ENCODE results near the gene PIP4K2B. TPM values are rescaled to one million over a fixed set of nuclear protein-coding genes. Genes with fewer than 3 reads are reported as not detected.

PIP4K2B gene
- total and polyA plus RNA-seq, 11 donors = 23.3 to 55.0 (median 48.4) TPM

DNA sequence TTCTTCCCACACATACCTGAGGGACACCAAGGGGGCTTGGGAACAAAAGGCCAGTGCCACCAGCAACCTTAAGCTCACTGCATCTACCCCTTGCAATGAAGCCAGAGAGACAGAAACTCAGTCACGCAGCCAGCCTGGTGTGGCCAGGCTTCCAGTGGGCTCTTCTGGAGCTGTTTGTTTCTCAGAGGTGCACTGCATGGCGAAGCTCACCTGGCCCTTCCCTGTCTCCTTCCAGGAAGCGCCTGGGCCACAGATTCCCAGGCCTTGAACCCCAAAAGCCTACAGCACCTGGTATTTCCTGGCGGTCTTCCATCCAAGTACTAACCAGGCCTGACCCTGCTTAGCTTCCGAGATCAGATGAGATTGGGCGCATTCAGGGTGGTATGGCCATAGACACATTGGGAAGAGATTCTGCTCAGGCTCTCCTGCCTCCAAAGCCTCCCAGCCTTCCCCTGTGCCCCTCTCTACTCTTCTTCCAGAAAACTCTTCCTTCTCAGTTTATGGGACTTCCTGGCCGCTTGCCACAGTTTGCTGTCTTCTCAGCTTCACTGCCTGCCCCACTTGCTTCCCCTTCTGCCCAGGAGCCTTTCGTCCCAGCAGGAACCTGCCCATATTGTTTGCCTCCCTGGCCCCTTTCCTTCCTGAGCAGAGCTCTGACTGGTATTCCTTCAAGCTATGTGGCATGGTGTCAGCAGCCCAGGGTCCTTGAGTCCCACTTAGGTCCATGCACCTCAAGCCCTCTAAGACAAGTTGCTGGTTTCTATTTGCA is 67.6 kb downstream of the PIP4K2B start:
- H3K4me3 ChIP-seq = peak overlapping the region in 7 of 12 donors; percentile 6 to 98 (median 76)
- TF ChIP-seq, protein P1, sequence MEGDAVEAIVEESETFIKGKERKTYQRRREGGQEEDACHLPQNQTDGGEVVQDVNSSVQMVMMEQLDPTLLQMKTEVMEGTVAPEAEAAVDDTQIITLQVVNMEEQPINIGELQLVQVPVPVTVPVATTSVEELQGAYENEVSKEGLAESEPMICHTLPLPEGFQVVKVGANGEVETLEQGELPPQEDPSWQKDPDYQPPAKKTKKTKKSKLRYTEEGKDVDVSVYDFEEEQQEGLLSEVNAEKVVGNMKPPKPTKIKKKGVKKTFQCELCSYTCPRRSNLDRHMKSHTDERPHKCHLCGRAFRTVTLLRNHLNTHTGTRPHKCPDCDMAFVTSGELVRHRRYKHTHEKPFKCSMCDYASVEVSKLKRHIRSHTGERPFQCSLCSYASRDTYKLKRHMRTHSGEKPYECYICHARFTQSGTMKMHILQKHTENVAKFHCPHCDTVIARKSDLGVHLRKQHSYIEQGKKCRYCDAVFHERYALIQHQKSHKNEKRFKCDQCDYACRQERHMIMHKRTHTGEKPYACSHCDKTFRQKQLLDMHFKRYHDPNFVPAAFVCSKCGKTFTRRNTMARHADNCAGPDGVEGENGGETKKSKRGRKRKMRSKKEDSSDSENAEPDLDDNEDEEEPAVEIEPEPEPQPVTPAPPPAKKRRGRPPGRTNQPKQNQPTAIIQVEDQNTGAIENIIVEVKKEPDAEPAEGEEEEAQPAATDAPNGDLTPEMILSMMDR (IDR thresholded peaks at IDR 0.05) = no peak
- no peak for TF ChIP-seq POLR2A (IDR thresholded peaks at IDR 0.05)
- ATAC-seq = no peak
- peaks cover 0 to 41% (median 25%) of the 10 kb centered on the region in 9 donors for H3K36me3 ChIP-seq
- H3K9me3 ChIP-seq = no peaks in the 10 kb centered on the region
- H3K27me3 ChIP-seq = no peaks in the 10 kb centered on the region
- no peak for DNase-seq
- peaks cover 0 to 74% (median 43%) of the 10 kb centered on the region in 12 donors for H3K4me1 ChIP-seq
- WGBS, 4 donors = 73 to 92% (median 84%) methylated on average over 6 to 8 of the region's 8 CpGs
- intact Hi-C loops (cut with DNase I) = loop anchor here in 8 of 10 donors (2.0 to 10.0 kb wide), 6 partner anchors 17 to 267 kb away; partner anchors contain the start of genes PCGF2 (in 2 of the 8), MLLT6 (in 1 of the 8) and PSMB3 (in 1 of the 8)
- H3K27ac ChIP-seq = peak overlapping the region in 10 of 12 donors; percentile 85 to 98 (median 92)

DNA sequence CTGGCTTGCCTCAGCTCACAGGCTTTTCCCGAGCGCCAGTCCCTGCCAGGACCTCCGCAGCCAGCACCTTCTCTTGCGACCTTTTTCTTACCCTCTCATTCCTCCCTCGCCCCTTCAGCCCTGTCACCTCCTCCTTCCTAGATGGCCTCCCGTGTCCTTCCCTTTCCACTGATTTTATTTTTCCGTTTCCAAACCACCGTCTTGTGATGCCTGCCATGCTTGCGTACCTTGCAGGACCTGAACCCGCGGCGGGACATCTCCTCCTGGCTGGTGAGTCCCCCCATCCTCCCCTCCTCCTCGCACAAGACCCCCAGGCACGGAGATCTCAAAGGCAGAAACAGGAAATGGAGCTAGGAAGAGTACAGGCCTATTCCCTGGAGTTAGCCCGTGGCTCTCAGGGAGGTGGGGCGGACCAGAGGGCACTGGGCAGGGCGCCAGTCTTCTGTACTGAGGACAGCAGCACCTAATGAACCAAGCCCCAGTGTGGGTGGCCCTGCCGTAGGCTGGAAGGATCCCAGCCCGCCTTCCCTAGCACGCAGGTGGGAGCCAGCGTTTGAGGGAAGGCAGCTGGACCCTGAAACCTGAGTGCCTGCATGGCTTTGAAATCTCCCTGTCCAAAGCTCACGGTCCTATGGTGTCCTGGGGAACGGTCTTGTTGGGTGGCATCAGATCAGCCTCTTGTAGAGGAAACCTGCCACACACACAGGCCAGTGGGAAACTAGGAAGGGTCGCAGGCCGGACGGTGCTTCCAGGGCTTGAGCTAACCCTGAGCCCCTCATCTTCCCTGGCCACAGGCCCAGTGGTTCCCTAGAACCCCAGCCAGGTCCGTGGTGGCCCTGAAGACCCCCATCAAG is 68.6 kb downstream of the PIP4K2B start:
- intact Hi-C loops (cut with DNase I) = loop anchor here in 9 of 10 donors (1.0 to 10.0 kb wide), 8 partner anchors 18 to 266 kb away; partner anchors contain the start of genes PCGF2 (in 2 of the 9), PSMB3 (in 2 of the 9) and MLLT6 (in 1 of the 9)
- DNase-seq (peak; percentile 80 to 91 (median 88)), ATAC-seq (peak; percentile 37 to 67 (median 58))
- H3K27me3 ChIP-seq = no peaks in the 10 kb centered on the region
- TF ChIP-seq POLR2A (IDR thresholded peaks at IDR 0.05) = no peak
- TF ChIP-seq, protein P1 (IDR thresholded peaks at IDR 0.05) = no peak
- peaks cover 0 to 34% (median 16%) of the 10 kb centered on the region in 9 donors for H3K36me3 ChIP-seq
- peaks cover 0 to 68% (median 39%) of the 10 kb centered on the region in 12 donors for H3K4me1 ChIP-seq
- H3K9me3 ChIP-seq = no peaks in the 10 kb centered on the region
- peak overlapping the region; percentile 85 to 98 (median 92) for H3K27ac ChIP-seq
- H3K4me3 ChIP-seq = peak overlapping the region; percentile 53 to 98 (median 71)
- WGBS, 4 donors = 8 to 17% (median 15%) methylated on average over 18 to 27 of the region's 27 CpGs

DNA sequence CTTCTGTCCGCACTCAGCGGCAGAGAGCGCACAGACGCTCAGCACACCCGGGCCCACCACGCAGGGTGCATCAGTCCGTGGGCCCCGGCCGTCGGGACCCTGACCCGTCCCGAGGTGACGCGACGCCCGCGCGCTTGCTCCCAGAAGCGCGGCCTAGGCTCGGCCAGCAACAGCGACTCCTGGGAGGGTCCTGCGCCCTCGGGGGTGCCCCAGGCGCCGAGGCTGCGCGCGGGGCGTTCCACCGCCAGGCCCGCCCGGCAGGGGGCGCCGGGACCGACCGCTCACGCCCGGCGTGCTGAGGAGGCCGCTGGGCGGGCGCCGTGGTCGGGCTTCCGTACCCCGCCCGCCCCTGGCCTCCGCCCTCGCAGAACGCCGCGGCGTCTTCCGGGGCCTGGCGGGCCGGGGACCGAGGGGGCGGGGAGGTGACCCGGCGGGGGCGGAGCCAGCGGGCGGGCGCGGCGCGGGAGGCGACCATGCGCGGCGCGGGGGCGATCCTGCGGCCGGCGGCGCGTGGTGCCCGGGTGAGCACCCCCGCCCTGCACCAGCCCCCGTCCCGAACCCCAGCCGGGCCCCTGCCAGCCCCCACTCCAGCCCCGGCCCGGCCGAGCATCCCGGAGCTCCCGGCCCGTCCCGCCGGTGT is 69.3 kb downstream of the PIP4K2B start, which contains the start of gene CISD3:
CISD3 (plus strand) TSS at position 456 of the 640 bp plus-strand sequence; CDS start at position 474, 18 bp downstream.
- Histone ChIP-seq H3K9me3 (no peaks in the 10 kb centered on the region), H3K36me3 (peaks cover 0 to 34% (median 21%) of the 10 kb centered on the region in 9 donors), H3K27me3 (no peaks in the 10 kb centered on the region), H3K4me3 (peak within 1 kb of the TSS; percentile 53 to 98 (median 71)), H3K27ac (peak within 1 kb of the TSS; percentile 85 to 98 (median 92)), H3K4me1 (peaks cover 0 to 63% (median 39%) of the 10 kb centered on the region in 12 donors)
- ATAC-seq (peak; percentile 73 to 89 (median 84)), DNase-seq (peak; percentile 89 to 95 (median 91))
- 0 to 1% (median 1%) methylated on average over 27 to 92 of the region's 92 CpGs for WGBS, 4 donors
- TF ChIP-seq, protein P1 (IDR thresholded peaks at IDR 0.05) = peak in 11 of 12 donors; percentile 51 to 90 (median 78)
- peak in 1 of 2 donors; percentile 51 for TF ChIP-seq POLR2A (IDR thresholded peaks at IDR 0.05)
- intact Hi-C loops (cut with DNase I) = loop anchor here in 9 of 10 donors (1.0 to 10.0 kb wide), 9 partner anchors 19 to 265 kb away; partner anchors contain the start of genes PCGF2 (in 2 of the 9), PSMB3 (in 2 of the 9) and MLLT6 (in 1 of the 9)
